ENCODE data around the gene NT5C.
"Not testable (repeated sequence)": the region's sequence is repeated elsewhere in the genome, so short reads cannot be mapped to it uniquely, and the experiment has no call there.

NT5C gene

DNA sequence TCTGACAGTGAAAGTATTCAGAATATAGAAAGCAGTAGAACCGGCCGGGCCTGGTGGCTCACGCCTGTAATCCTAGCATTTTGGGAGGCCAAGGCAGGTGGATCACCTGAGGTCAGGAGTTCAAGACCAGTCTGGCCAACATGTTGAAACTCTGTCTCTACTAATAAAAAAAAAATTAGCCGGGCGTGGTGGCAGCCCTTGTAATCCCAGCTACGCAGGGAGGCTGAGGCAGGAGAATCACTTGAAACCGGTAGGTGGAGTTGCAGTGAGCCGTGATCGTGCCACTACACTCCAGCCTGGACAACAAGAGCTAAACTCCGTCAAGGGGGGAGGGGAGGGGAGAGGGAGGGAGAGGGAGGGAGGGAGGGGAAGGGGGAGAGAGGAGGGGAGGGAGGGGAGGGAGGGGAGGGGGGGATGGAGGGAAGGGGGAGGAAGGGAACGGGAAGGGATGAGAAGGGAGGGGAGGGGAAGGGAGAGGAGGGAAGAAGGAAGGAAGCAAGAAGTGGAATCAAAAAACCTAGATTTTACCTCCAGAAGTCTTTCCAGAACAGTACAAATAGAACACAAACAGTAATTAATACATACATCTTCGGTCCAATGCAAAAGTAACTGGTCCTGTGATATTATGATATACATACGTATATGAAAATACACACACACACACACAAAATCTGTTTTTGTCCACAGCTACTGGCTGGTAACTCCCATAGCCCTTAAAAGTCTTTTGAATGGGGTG lies 10.9 kb upstream of the NT5C start:
- DNase-seq, result no peak

DNA sequence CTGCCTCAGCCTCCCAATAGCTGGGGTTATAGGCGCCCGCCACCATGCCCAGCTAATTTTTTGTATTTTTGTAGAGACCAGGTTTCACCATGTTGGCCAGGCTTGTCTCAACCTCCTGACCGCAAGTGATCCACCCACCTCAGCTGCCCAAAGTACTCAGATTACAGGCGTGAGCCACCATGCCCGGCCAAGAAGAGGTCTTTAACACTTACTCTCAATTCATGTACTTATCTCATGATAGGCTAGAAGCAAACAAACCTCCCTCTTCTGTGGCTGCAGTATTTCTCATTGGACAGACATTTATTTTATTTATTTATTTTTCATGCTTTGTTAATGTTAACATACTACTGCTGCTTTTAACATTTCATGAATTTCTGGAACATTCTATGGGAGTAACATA lies 7.0 kb upstream of the NT5C start:
- DNase-seq, result no peak

DNA sequence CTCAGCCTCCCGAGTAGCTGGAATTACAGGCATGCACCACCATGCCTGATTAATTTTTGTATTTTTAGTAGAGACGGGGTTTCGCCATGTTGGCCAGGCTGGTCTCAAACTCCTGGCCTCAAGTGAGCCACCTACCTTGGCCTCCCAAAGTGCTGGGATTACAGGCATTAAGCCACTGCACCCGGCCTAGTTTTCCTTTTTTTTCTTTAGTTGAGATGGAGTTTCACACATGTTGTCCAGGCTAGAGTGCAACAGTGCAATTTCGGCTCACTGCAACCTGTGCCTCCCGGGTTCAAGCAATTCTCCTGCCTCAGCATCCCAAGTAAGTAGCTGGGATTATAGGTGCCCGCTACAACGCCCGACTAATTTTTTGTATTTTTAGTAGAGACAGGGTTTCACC lies 6.2 kb upstream of the NT5C start:
- DNase-seq, result not testable (repeated sequence)

DNA sequence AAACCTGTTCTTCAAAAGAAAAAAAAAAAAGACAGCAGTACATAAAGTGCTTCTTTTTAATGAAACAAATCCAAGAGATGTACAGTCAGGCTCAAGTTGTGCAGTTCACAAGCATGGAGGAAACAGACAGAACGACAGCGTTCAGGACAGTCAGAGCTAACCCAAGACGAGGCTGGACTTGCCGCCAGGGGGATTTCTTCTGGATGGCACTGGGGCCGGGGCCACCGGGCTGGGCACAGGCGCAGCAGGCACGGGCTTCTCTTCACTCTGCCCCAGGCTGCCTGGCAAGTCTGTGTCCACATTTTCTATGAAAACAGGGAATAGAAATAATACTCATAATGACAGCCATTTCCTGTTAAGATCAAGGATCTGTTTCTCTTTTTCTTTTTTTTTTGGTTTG lies 4.4 kb upstream of the NT5C start:
- no peak for DNase-seq

DNA sequence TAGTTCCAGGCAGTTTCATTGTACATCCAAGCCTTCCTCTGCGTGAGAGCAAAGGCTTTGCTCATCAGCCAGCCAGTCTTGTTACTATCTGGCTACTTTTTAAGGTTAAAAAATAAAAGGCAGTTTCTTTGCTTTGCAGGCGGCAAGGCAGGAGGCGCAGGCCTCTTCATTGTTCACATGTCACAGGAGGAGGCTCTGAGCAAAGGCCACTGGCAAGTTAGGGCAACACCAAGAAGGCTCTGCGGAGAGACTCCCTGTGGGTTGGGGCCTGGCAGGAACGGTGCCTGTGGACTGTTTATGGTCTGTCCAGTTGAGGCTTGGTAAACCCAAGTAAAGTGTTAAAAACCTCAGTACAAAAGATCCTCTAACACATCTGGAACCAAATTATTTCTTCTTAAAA lies 3.9 kb upstream of the NT5C start:
- DNase-seq, result no peak

DNA sequence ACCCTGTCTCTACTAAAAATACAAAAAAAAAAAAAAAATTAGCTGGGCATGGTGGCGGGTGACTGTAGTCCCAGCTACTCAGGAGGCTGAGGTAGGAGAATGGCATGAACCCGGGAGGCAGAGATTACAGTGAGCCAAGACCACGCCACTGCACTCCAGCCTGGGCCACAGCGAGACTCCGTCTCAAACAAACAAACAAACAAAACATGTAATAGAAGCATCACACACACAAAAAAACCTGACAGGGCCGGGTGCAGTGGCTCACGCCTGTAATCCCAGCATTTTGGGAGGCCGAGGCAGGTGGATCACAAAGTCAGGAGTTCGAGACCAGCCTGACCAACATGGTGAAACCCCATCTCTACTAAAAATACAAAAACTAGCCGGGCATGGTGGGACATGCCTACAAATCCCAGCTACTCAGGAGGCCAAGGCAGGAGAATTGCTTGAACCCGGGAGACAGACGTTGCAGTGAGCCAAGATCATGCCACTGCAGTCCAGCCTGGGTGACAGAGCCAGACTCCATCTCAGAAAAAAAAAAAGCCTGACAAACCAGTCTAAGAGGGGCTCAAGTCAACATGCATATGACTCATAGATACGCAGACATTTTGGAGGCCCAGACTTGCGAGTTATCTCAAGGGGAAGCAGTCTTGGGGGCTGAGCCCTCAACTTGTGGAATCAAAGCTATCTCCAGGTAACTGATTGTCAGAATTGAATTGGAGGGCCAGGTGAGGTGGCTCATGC lies 2.2 kb upstream of the NT5C start:
- not testable (repeated sequence) for DNase-seq

DNA sequence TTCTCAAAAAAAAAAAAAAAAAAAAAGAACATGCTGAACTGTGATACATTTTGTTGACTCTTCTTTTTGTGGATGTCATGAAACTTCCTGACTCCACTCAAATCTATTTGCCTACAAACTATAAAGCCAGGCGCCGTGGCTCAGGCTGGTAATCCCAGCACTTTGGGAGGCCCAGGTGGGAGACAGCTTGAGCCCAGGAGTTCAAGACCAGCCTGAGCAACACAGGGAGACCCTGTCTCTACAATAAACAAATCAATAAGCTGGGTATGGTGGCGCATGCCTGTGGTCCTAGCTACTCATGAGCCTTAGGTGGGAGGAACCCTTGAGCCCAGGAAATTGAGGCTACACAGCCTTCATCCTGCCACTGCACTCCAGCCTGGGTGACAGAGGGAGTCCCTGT lies 1.5 kb upstream of the NT5C start:
- DNase-seq, result no peak

DNA sequence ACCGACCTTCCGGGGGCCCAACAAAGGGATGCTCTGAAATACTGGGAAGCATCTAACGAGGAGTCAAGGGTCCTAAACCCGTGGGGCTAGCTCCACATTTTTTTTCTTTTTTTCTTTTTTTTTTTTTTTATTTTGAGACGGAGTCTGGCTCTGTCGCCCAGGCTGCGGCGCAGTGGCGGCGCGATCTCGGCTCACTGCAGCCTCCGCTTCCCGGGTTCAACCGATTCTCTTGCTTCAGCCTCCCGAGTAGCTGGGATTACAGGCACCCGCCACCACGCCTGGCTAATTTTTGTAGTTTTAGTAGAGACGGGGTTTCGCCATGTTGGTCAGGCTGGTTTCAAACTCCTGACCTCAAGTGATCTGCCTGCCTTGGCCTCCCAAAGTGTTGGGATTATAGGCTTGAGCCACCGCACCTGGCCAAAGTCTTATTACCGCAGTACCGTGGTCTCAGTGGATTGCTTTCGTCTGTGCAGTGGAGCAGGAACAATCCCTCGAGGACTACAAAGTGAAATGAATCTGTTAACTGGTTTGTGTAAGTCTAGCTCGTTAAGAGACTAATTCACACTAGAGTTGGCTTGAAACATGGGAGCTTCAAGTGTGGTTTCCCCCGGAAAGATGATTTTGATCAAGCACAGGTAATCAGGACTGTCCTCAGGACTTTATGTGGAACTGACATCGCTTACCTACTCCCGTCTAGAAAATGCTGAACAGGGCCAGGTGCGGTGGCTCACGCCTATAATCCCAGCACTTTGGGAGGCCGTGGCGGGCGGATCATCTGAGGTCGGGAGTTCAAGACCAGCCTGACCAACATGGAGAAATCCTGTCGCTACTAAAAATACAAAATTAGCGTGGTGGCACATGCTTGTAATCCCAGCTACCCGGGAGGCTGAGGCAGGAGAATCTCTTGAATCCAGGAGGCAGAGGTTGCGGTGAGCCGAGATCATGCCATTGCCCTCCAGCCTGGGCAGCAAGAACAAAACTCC lies 767 bp upstream of the NT5C start:
- DNase-seq, result not testable (repeated sequence)

DNA sequence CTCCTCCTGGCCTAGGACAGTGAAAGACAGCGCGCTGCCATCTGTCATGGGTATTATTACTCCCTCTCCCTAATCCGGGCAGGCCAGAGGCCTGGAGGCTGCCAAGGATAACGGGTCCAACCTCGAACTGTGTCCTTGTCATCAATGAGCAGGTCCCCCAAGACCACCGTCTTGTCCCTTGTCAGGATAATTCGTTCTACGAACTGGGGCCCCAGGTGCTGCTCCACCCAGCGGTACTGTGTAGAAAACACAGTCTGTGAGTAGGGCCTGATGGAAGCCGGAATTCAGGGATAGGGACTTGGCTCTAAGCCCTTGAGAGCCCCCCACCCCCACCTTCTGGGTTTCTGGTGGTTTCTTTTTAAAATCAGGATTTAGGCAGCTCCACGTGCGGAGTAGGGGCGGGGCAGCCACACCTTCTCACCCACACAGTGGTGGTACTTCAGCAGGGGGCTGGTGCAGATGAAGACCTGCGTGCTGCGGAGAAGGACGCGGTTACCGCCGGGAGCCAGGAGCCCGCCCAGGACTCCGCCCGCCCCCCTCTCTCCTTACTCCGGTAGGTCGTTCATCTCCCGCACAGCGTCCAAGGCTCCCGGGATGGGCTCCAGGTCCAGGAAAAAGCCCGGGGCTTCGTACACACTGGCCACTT lies 787 bp downstream of the NT5C start:
- DNase-seq, result peak; percentile 36

DNA sequence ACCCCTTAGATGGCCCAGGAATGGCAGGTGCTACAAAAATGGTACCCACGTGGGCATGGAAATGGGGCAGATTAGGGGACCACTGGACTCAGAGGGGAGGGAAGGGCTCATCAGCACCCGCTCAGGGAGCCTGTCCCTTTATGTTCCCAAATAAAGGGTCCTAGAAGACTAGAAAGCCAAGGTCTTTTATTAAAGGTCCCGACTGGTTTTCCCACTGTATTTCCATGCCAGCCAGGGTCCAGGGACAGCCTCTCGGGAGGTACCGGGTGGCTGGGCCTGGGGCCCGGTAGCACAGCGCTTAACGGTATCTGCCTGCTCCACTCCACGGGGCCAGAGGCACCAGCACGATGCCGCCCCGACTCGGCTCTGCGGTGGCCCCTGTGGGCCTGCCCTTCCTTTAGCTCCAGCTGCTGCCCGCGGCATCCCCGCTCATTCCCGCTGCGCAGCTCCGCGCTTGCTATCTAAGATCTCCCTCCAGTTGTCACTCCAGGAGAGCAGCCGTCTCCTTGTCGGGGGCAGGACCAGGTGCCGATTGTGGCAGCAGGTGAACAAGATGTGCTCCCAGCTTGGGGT lies 1.4 kb downstream of the NT5C start:
- DNase-seq, result no peak

DNA sequence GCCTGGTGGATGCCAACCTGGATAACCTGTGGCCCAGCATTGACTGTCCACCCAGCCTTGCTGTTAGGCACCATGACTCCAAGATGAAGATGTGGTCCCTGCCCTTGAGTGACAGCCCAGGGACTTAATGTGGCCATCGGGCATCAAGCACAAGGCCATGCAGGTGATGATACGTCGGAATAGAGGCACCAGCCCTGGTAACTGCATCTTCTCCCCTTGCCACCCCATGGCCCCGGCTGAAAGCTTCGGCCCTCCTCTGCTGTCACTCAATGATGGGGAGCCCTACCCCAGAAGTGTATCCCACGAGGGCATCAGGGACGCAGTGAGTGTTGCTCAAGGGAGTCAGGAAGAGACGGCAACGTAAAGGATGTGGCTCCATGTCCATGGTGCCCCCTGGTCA lies 2.0 kb downstream of the NT5C start:
- DNase-seq, result no peak

DNA sequence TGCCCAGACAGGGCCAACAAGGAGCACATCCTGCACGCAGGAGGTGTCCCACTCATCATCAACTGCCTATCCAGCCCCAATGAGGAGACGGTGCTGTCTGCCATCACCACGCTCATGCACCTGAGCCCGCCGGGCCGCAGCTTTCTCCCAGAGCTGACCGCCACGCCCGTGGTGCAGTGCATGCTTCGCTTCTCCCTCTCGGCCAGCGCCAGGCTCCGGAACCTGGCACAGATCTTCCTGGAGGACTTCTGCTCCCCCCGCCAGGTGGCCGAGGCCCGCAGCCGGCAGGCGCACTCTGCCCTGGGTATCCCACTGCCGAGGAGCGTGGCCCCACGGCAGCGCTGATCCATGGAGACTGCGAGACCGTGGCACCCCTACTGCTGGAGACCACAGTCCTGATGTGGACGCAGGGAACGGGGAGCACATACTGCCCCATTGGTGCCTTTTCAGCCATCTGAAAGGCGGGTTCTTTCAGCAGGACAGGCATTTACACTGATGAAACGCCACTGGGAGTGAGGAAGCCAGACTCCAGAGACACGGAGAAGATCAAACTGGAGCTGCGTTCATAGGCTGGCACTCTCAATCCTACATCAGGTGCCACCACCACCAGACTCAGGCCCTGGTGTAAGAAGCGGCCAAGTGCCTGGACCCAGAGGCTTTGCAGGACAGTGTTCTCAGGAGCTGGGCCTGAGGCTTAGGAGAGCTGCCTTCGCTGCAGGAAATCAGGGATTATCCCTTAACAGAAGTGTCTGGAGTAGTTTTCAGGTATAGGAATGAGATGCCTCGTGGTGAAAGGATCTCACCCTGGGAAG lies 2.6 kb downstream of the NT5C start:
- no peak for DNase-seq

DNA sequence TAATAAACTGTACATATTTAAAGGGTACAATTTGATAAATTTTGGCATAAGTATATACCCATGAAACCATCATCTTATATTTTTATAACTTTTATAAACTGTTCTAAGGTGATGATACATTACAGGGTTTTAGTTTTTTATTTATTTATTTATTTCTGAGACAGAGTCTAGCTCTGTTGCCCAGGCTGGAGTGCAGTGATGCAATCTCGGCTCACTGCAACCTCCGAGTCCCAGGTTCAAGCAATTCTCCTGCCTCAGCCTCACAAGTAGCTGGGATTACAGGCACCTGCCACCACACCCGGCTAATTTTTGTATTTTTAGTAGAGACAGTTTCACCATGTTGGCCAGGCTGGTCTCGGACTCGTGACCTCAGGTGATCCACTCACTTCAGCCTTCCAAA lies 3.6 kb downstream of the NT5C start:
- DNase-seq, result not testable (repeated sequence)

DNA sequence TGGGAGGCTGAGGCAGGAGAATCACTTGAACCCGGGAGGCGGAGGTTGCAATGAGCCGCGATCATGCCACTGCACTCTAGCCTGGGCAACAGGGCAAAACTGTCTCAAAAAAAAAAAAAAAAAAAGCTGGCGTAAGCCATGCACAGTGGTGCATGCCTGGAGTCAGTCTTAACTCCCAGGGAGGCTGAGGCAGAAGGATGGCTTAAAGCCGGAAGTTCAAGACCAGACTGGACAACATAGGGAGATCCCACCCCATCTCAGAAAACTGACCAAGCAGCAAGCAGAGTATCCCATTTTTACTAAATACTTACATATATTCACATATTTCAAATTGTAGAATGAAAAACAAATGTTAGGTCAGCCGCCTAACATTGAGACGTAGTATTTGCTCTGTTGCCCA lies 4.6 kb downstream of the NT5C start:
- DNase-seq, result no peak

DNA sequence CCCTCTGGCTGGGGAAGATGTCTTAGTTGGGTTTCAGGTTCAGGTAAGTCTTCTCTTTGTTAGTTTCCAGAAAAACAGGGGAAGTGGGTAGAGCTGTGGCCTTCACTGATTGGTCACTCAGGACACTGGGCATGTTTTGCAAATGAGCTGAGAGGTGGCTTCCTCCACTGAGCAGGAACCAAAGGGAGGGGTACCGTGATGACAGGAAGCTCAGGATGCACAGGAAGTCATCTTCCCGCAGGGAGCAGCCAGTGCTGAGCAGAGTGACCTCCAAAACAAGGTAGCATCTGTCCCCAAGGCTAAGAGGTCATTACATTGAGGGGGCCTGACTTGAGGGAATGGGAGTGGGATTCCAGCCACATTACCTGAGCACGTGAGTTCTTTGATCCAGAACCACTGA lies 5.6 kb downstream of the NT5C start:
- DNase-seq, result no peak

DNA sequence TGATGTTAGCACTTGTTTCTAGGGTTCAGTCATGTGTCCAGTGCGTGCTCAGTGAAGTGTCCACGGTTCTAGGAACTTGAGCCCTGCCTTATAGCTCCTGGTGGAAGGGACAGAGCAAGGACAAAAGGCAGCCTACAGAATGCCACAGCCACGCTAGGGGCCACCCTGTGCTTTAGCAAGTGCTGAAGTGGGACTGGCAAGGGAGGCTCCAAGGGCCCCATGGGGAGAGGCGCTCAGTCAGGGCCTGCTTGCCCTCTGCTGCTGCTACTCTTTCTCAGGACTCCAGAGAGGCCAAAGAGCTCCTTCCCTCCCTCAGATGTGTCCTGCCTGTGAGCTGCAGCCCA lies 6.8 kb downstream of the NT5C start:
- no peak for DNase-seq

DNA sequence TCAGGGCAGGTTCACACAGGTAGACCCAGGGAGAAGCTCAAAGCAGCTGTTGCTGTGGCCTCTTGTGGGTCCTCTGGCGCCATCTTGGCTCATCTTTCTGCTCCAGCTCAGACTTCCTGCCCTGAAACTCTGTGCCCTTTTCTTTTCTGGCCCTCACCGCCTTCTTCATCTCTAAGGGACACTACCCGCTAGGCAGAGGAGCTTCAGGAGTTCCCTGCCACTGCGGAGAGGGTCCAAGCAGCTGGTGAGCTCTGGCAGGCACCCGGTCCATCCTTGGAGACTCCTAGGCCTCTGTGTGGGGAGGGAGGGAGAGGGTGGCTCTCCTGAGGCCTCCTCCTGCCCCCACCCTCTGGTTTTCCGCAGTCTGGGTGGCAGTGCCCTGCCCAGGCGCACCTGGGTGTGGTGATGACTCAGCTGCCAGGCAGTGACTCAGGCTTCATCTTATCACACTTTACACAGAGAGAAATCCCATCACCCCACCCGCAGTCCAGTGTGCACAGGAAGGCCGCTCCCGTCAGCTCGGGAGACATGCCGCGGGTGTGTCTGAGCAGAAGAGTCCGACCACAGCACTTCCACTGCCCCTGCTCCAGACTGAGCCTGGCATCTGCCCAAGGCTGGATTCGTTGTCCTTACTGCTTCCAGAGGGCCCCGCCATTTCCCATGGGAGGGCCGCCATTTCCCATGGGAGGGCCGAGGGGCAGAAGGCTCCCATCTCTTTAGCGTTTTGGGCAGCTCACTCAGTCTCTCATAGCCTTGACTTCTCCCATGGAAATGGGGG lies 7.3 kb downstream of the NT5C start:
- peak; percentile 65 for DNase-seq

DNA sequence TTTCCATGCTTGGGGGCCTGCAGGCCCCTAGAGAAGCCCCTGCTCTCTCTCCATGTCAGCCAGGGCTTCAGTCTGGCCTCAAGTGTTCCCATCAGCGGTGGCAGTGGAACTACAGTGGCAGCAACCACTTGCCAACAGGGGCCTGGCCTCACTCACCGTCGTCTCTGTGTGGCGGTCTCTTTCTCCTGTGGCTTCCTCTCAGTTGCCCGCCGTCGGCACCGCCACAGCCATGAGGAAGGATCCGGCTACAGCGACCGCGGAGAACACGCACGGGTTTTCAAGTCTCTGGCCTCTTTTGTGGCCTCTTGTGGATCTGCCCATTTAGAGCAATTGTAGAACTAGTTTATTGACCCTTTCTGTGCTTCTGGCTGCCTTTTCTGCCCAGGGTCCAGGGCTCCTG lies 13.2 kb downstream of the NT5C start:
- DNase-seq, result no peak

DNA sequence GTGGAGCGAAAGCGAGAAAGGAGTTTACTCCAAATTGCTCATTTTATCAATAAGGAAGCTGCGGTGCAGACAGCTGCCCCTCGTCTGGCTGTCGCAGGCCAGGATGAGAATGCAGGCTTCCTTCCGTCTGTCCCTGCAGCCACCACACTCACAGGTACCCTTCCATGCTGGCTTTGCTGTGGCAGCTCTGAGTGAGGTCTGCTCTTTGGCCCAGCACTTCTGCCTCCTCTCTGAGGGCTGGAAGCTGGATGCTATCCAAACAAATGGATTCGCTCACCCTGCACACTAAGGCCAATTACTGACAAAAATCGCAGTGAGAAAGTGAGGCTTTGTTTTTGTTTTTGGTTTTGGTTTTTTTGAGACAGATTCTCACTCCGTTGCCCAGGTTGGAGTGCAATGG lies 14.8 kb downstream of the NT5C start:
- no peak for DNase-seq

DNA sequence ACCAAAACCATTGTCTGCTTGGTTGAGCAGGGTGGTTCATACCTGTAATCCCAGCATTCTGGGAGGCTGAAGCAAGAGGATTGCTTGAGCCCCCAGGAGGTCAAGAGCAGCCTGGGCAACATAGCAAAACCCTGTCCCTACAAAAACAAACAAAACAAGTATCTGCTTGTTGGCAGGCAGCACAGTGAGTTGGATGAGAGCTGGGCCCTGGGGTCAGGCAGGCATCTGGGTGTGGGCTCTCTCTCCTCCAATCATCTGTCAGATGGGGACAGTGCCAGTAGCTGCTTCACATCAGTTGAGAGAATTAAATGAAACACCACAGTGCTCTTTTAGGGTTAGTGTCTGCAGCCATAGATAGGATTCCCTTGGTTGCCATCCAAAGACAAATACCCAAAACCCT lies 16.0 kb downstream of the NT5C start:
- DNase-seq, result no peak

Data from activated gamma-delta T cell treated with Interleukin-2 at 50 U/mL for 16 hours (primary cell).